DND-41 (cell line): ENCODE results near the gene NPC1.

Experiments used
- ATAC-seq: fragments of 200-7000 bp; cut with Tn5 transposase; 3 replicates; pipeline ENCODE4 v1.9.1; 2021; ENCODE audit warnings: low read depth; ENCODE audit not compliant: insufficient read depth
- DNase-seq: peaks from one replicate; pipeline ENCODE4 v3.0.0-alpha.2; 2020
- H2AFZ ChIP-seq: 2 replicates; pipeline ENCODE4 v1.6.0; 2012; ENCODE audit warnings: low read depth, low read length
- H3K27ac ChIP-seq: 2 replicates; pipeline ENCODE4 v1.5.1; 2012; ENCODE audit warnings: low read length, inconsistent platforms
- H3K27me3 ChIP-seq: fragments of 200-600 bp; sonication (generic); 2 replicates; pipeline ENCODE4 v1.6.0; 2012; ENCODE audit warnings: low read length, mild to moderate bottlenecking, inconsistent platforms; ENCODE audit not compliant: insufficient read depth, poor library complexity
- H3K36me3 ChIP-seq: 2 replicates; pipeline ENCODE4 v1.5.1; 2012; ENCODE audit warnings: low read length, inconsistent platforms; ENCODE audit not compliant: insufficient read depth
- H3K4me1 ChIP-seq: 2 replicates; pipeline ENCODE4 v1.5.1; 2012; ENCODE audit warnings: mild to moderate bottlenecking, low read length; ENCODE audit not compliant: insufficient read depth
- H3K4me2 ChIP-seq: 2 replicates; pipeline ENCODE4 v1.6.0; 2012; ENCODE audit warnings: mild to moderate bottlenecking, moderate library complexity, low read length, inconsistent platforms; ENCODE audit not compliant: insufficient read depth
- H3K4me3 ChIP-seq, 2 experiments: fragments of 200-600 bp in 1 of 2; shearing (Covaris generic) in 1 of 2; 2 replicates each; pipeline ENCODE4 v1.5.1; 2012 to 2016; ENCODE audit warnings: inconsistent platforms in 2 of 2, low read length in 2 of 2, mild to moderate bottlenecking in 2 of 2, low read depth in 1 of 2, moderate library complexity in 1 of 2
- H3K79me2 ChIP-seq: 2 replicates; pipeline ENCODE4 v1.6.0; 2012; ENCODE audit warnings: low read length, inconsistent platforms; ENCODE audit not compliant: insufficient read depth
- H3K9ac ChIP-seq: 2 replicates; pipeline ENCODE4 v1.6.0; 2012; ENCODE audit warnings: low read depth, mild to moderate bottlenecking, inconsistent platforms, low read length, moderate library complexity
- H3K9me3 ChIP-seq: 2 replicates; pipeline ENCODE4 v1.5.1; 2012; ENCODE audit warnings: low read length, moderate library complexity, mild to moderate bottlenecking, inconsistent platforms; ENCODE audit not compliant: insufficient read depth, severe bottlenecking
- H4K20me1 ChIP-seq: 2 replicates; pipeline ENCODE4 v1.6.0; 2012; ENCODE audit warnings: low read length; ENCODE audit not compliant: insufficient read depth
- EZH2 ChIP-seq: IDR thresholded peaks from 3 replicates; pipeline ENCODE4 v1.6.1; 2012; ENCODE audit warnings: borderline replicate concordance, low read depth, mild to moderate bottlenecking, moderate library complexity, low read length, inconsistent platforms; ENCODE audit not compliant: severe bottlenecking
- TF ChIP-seq, protein P1 (sequence below): IDR thresholded peaks from 2 replicates; pipeline ENCODE4 v1.5.1; 2012; ENCODE audit warnings: borderline replicate concordance, low read length, moderate library complexity, mild to moderate bottlenecking; ENCODE audit not compliant: poor library complexity, severe bottlenecking; ENCODE audit errors: extremely low read depth

The NPC1 gene

DNA sequence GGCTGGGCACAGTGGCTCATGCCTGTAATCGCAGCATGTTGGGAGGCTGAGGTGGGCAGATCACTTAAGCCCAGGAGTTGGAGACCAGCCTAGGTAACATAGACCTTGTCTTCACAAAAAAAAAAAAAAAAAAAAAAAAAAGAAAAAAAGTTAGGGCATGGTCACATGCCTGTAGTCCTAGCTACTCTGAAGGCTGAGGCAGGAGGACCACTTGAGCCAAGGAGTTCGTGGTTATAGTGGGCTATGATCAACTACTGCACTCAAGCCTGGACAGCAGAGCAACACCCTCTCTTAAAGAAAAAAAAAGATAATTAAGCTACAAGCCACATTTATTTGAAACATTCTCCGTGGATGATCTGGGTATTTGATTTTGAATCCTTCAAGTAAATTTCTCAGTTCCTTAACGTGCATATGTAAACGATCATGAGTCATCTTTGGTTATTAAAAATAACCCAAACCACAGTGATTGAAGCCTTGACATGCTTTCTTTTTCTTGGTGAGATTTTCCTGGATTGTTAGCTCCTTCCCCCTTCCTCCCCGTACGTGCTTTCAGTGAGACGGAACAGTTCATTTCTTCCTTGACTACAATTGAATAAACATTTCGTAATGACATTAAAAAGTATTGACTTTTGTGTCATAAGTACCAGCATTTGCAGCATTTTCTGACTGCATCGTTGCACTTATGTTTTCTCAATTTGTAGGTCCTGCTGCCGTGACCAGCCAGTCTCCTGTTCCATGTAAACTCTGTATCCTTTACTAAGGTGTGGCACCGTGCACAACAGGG is 62.7 kb downstream of the NPC1 start:
- H3K27ac ChIP-seq: no peak overlapping the region
- no peak for ATAC-seq
- no peak for TF ChIP-seq EZH2
- TF ChIP-seq, protein P1, sequence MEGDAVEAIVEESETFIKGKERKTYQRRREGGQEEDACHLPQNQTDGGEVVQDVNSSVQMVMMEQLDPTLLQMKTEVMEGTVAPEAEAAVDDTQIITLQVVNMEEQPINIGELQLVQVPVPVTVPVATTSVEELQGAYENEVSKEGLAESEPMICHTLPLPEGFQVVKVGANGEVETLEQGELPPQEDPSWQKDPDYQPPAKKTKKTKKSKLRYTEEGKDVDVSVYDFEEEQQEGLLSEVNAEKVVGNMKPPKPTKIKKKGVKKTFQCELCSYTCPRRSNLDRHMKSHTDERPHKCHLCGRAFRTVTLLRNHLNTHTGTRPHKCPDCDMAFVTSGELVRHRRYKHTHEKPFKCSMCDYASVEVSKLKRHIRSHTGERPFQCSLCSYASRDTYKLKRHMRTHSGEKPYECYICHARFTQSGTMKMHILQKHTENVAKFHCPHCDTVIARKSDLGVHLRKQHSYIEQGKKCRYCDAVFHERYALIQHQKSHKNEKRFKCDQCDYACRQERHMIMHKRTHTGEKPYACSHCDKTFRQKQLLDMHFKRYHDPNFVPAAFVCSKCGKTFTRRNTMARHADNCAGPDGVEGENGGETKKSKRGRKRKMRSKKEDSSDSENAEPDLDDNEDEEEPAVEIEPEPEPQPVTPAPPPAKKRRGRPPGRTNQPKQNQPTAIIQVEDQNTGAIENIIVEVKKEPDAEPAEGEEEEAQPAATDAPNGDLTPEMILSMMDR: no peak

DNA sequence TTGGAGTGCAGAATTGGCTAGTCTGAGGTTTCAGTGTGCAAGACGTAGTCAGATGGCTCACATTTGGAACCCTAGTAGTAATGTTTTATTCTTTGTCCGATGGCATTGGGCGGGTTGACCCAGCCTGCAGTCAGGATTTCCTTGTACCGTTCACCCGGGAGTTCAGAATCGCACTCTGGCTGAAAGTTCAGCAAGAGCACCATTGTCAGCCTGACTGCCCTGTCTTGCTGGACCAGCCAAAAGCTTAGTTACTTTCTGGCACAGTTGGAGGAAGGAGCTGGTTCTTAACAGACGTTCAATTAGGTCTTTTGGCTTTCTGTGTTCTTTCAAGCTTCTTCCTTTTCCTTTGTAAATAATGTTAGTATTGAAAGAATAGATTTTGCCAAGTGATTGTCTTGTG is 64.4 kb downstream of the NPC1 start:
- H3K79me2 ChIP-seq: no peaks in the 10 kb centered on the region
- no peak overlapping the region for H3K27ac ChIP-seq
- peaks cover 87% of the 10 kb centered on the region for H3K36me3 ChIP-seq

More for the DNA sequence above, 62.7 kb downstream of the NPC1 start:
- H2AFZ ChIP-seq: no peak overlapping the region
- no peaks in the 10 kb centered on the region for H3K79me2 ChIP-seq
- no peak overlapping the region for H3K9ac ChIP-seq
- no peak overlapping the region for H3K4me3 ChIP-seq
- H3K36me3 ChIP-seq: peaks cover 87% of the 10 kb centered on the region
- no peaks in the 10 kb centered on the region for H3K27me3 ChIP-seq
- no peak overlapping the region for H3K4me2 ChIP-seq
- H3K4me1 ChIP-seq: no peaks in the 10 kb centered on the region
- no peaks in the 10 kb centered on the region for H3K9me3 ChIP-seq
- DNase-seq: no peak
- H4K20me1 ChIP-seq: no peaks in the 10 kb centered on the region

DNA sequence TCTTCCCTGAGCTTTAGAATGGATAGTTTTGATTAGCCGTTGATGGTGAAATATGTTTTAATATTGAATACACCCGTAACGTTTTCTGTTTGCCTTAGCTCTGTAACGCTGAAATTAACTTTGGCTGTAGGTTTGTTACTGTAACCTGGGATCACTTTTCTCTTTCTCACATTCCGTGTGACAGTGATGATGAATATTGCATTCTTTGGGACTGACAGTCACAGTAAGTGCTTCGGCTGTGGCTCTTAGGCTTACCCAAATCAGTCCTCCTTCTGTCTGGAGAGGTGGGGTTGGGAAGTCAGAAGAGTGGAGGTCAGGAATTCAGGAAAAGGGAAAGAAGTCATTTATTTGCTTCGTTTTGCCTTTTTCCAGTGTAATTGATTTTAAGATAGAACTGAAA is 65.0 kb downstream of the NPC1 start:
- H2AFZ ChIP-seq: no peak overlapping the region
- H4K20me1 ChIP-seq: no peaks in the 10 kb centered on the region
- no peak overlapping the region for H3K4me2 ChIP-seq

More for the DNA sequence above, 64.4 kb downstream of the NPC1 start:
- H4K20me1 ChIP-seq: no peaks in the 10 kb centered on the region
- TF ChIP-seq, protein P1: no peak
- no peak for TF ChIP-seq EZH2
- H3K4me2 ChIP-seq: no peak overlapping the region
- H3K4me3 ChIP-seq: no peak overlapping the region
- no peak overlapping the region for H3K9ac ChIP-seq
- H3K9me3 ChIP-seq: no peaks in the 10 kb centered on the region
- DNase-seq (no peak), ATAC-seq (no peak)
- no peaks in the 10 kb centered on the region for H3K4me1 ChIP-seq
- H3K27me3 ChIP-seq: no peaks in the 10 kb centered on the region
- H2AFZ ChIP-seq: no peak overlapping the region

More for the DNA sequence above, 65.0 kb downstream of the NPC1 start:
- Histone ChIP-seq H3K79me2 (no peaks in the 10 kb centered on the region), H3K9ac (no peak overlapping the region), H3K4me1 (no peaks in the 10 kb centered on the region), H3K4me3 (no peak overlapping the region), H3K36me3 (peaks cover 87% of the 10 kb centered on the region), H3K27me3 (no peaks in the 10 kb centered on the region), H3K27ac (no peak overlapping the region), H3K9me3 (no peaks in the 10 kb centered on the region)
- TF ChIP-seq, protein P1: no peak
- DNase-seq: no peak
- no peak for ATAC-seq
